Urothelium cell line (cell line): Measurements from ENCODE around the gene RGS3.

Experiments used
- DNase-seq: peaks from one replicate; pipeline ENCODE4 v3.0.0; 2011; ENCODE audit warnings: low spot score, mixed read lengths
- FAIRE-seq: peaks from 2 replicates; lab custom pipeline; 2011; peaks lifted over from hg19 to GRCh38; lab: Jason Lieb, UNC

Gene RGS3

GRCh38 chr9:113464286-113464660 lies 746 bp downstream of the RGS3 start:
- DNase-seq, result no peak
- no peak for FAIRE-seq

GRCh38 chr9:113465599-113466140 lies 2.1 kb downstream of the RGS3 start:
- DNase-seq (no peak), FAIRE-seq (no peak)

GRCh38 chr9:113467183-113467582 lies 3.7 kb downstream of the RGS3 start:
- DNase-seq (no peak), FAIRE-seq (no peak)

GRCh38 chr9:113468716-113469448 lies 5.4 kb downstream of the RGS3 start:
- FAIRE-seq, result no peak
- no peak for DNase-seq

GRCh38 chr9:113471143-113471542 lies 7.6 kb downstream of the RGS3 start:
- no peak for FAIRE-seq
- no peak for DNase-seq

- FAIRE-seq (no peak), DNase-seq (no peak)
Measured at GRCh38 chr9:113471566-113471965, 8.0 kb downstream of the RGS3 start.

GRCh38 chr9:113472199-113472598 lies 8.7 kb downstream of the RGS3 start:
- FAIRE-seq (no peak), DNase-seq (no peak)

- FAIRE-seq (no peak), DNase-seq (no peak)
Measured at GRCh38 chr9:113474360-113475028, 11.0 kb downstream of the RGS3 start.

- DNase-seq (no peak), FAIRE-seq (no peak)
Measured at GRCh38 chr9:113475031-113475430, 11.5 kb downstream of the RGS3 start.

- DNase-seq (no peak), FAIRE-seq (no peak)
Measured at GRCh38 chr9:113475992-113476391, 12.5 kb downstream of the RGS3 start.

GRCh38 chr9:113476511-113476916 lies 13.0 kb downstream of the RGS3 start:
- FAIRE-seq (no peak), DNase-seq (no peak)

- no peak for DNase-seq
- no peak for FAIRE-seq
Measured at GRCh38 chr9:113477058-113477457, 13.5 kb downstream of the RGS3 start.

GRCh38 chr9:113477661-113478060 lies 14.1 kb downstream of the RGS3 start:
- DNase-seq (no peak), FAIRE-seq (no peak)

- DNase-seq (no peak), FAIRE-seq (no peak)
Measured at GRCh38 chr9:113479174-113479621, 15.7 kb downstream of the RGS3 start.

GRCh38 chr9:113480612-113481011 lies 17.1 kb downstream of the RGS3 start:
- no peak for FAIRE-seq
- DNase-seq, result no peak

- DNase-seq (no peak), FAIRE-seq (no peak)
Measured at GRCh38 chr9:113481176-113481787, 17.8 kb downstream of the RGS3 start.

- FAIRE-seq (no peak), DNase-seq (no peak)
Measured at GRCh38 chr9:113482341-113482740, 18.8 kb downstream of the RGS3 start.

GRCh38 chr9:113482991-113483675 lies 19.6 kb downstream of the RGS3 start:
- FAIRE-seq (no peak), DNase-seq (no peak)

GRCh38 chr9:113483676-113484257 lies 20.2 kb downstream of the RGS3 start:
- FAIRE-seq, result no peak
- DNase-seq, result no peak

GRCh38 chr9:113484258-113484730 lies 20.8 kb downstream of the RGS3 start:
- no peak for FAIRE-seq

GRCh38 chr9:113485761-113486115 lies 22.2 kb downstream of the RGS3 start:
- FAIRE-seq, result no peak

More at GRCh38 chr9:113484258-113484730, 20.8 kb downstream of the RGS3 start:
- DNase-seq, result no peak

More at GRCh38 chr9:113485761-113486115, 22.2 kb downstream of the RGS3 start:
- no peak for DNase-seq
